ENCODE measurements around the gene CPVL. TPM values are rescaled to one million over a fixed set of nuclear protein-coding genes. Genes with fewer than 3 reads are reported as not detected.
"Not testable (repeated sequence)": the region's sequence is repeated elsewhere in the genome, so short reads cannot be mapped to it uniquely, and the experiment has no call there.

Gene CPVL
- total RNA-seq, 1 donor from 2014 or later: 49.4 TPM

DNA sequence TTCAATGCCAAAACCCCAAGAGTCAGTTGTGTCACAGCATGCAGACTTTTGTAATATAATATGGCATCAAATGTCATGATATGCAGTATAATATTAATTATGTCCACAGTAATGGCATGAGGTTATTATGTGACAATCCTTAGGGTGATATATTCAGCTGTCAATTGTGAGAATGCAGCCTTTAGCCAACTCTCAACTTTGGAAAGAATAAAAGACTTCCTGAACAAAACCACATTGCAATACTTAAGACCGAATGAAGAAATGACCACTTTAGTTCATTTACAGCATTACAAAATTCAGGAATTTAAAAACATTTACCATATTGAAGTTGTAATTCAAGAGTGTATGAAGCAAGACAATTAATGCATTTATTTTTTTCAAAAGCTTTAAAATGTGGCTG is 45.4 kb downstream of the CPVL start:
- Histone ChIP-seq H3K4me1 (peaks cover 33% of the 10 kb centered on the region), H3K36me3 (no peaks in the 10 kb centered on the region), H3K4me3 (no peak overlapping the region), H3K9me3 (no peaks in the 10 kb centered on the region), H3K27ac (no peak overlapping the region), H3K27me3 (ENCODE audit: low read depth) (no peaks in the 10 kb centered on the region)
- ATAC-seq: no peak
- DNase-seq: no peak
- intact Hi-C loops (cut with DNase I): loop anchor here (5.0 kb wide), 1 partner anchor 174 kb away; no protein-coding TSS in a partner anchor
- TF ChIP-seq, protein P1, sequence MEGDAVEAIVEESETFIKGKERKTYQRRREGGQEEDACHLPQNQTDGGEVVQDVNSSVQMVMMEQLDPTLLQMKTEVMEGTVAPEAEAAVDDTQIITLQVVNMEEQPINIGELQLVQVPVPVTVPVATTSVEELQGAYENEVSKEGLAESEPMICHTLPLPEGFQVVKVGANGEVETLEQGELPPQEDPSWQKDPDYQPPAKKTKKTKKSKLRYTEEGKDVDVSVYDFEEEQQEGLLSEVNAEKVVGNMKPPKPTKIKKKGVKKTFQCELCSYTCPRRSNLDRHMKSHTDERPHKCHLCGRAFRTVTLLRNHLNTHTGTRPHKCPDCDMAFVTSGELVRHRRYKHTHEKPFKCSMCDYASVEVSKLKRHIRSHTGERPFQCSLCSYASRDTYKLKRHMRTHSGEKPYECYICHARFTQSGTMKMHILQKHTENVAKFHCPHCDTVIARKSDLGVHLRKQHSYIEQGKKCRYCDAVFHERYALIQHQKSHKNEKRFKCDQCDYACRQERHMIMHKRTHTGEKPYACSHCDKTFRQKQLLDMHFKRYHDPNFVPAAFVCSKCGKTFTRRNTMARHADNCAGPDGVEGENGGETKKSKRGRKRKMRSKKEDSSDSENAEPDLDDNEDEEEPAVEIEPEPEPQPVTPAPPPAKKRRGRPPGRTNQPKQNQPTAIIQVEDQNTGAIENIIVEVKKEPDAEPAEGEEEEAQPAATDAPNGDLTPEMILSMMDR (IDR thresholded peaks at IDR 0.05): no peak

DNA sequence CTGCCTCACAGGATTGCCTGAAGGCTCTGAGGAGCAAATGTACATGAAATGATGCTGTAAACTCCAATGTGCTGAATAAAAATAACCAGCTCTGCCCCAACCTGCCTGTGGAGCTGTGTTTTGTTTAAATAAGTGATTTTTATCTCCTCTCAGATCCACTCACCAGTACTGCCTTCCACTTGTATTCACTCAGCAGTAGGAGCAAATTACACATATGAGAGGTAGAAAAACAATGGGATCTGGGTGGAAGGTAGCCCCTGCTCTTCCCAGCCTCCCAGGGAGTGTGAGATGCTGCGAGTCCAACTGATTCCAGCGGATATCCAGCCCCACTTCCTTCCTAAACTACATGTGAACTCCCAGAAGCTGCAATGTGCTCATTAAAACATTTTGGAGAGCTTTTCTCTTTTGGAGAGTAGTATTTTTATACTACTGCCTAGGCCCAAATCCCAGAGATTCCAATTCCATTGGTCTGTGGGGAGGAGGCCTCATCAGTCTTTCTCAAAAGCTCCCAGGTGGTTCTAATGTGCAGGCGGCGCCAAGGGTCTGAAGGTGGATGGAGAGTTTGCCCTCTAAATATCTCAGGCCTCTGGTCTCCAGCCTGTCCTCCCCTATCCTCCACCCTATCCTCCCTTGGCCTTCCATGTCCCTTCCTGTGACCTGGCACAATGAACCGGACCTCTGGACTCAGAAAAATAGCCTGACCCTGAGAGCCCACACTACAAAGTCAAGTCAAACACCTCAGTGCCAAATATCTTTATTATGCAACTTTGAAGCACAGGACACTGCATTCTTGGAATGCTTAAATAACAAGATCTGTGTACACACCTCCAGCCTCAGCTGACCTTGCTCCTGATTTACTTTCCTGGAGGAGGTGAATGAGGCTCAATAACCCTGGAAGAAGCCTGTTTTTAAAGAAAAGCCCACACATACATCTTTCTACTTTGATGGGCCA is 46.2 kb downstream of the CPVL start:
- intact Hi-C loops (cut with DNase I): loop anchor here (5.0 kb wide), 1 partner anchor 173 kb away; no protein-coding TSS in a partner anchor
- Histone ChIP-seq H3K4me3 (no peak overlapping the region), H3K4me1 (peaks cover 37% of the 10 kb centered on the region), H3K27me3 (ENCODE audit: low read depth) (no peaks in the 10 kb centered on the region), H3K36me3 (no peaks in the 10 kb centered on the region), H3K27ac (peak overlapping the region; percentile 3), H3K9me3 (no peaks in the 10 kb centered on the region)
- DNase-seq (no peak), ATAC-seq (peak; percentile 38 to 73)
- TF ChIP-seq, protein P1 (IDR thresholded peaks at IDR 0.05): no peak

DNA sequence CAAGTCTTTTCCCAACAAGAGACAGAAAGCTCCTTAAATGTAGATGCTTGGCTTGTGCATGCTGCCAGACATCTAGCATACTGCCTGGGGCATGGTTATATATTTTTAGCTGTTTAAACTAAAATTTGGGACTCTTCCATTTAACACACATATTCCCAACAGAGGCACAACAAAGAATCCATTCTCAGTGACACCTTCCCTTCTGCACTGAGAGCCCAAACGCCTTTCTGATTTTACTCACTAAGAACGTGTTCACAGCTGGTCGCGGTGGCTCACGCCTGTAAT is 49.9 kb downstream of the CPVL start:
- Histone ChIP-seq H3K9me3 (no peaks in the 10 kb centered on the region), H3K27ac (no peak overlapping the region), H3K36me3 (no peaks in the 10 kb centered on the region), H3K4me3 (no peak overlapping the region), H3K27me3 (ENCODE audit: low read depth) (no peaks in the 10 kb centered on the region), H3K4me1 (peaks cover 32% of the 10 kb centered on the region)
- ATAC-seq (no peak), DNase-seq (no peak)
- intact Hi-C loops (cut with DNase I): no loop called here
- TF ChIP-seq, protein P1 (IDR thresholded peaks at IDR 0.05): no peak

DNA sequence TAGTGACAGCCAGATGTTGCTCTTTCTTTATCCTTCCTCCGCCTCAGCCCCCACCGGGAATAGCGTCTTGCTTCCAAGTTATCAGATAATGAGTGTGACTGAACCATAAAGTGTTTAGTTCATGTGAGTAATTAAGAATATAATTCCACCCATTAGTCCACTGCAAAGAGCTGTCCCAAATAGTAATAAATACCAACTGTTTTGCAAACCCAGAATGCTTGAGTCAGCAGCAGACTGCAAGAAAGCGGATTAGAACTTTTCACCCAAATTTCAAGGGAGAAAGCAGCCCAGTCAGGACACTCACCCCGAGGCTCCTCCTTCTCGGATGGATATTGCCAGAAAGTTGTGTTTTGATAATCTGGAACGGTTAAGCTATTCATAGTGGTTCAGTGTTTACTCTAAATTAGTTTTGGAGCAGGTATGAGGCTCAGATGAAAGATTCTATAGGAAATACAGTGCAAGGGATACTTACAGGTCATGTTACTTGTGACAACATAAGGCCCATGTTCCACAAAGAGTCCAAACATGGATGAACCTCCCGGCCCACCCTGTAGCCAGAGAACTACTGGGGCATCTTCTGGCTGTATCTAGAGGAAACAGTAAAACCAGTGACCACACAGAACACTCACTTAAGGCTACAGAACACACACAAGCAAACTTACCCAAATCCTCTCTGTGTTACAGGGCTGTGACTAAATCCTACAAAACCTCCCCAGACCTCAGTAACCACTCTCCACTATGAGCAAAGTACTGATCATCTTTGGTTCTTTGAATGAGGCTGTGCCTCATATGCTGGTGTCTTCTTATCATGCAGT is 50.5 kb downstream of the CPVL start:
- intact Hi-C loops (cut with DNase I): no loop called here
- Histone ChIP-seq H3K36me3 (no peaks in the 10 kb centered on the region), H3K9me3 (no peaks in the 10 kb centered on the region), H3K27ac (no peak overlapping the region), H3K27me3 (ENCODE audit: low read depth) (no peaks in the 10 kb centered on the region), H3K4me3 (no peak overlapping the region), H3K4me1 (peaks cover 32% of the 10 kb centered on the region)
- ATAC-seq (no peak), DNase-seq (no peak)
- TF ChIP-seq, protein P1 (IDR thresholded peaks at IDR 0.05): no peak

DNA sequence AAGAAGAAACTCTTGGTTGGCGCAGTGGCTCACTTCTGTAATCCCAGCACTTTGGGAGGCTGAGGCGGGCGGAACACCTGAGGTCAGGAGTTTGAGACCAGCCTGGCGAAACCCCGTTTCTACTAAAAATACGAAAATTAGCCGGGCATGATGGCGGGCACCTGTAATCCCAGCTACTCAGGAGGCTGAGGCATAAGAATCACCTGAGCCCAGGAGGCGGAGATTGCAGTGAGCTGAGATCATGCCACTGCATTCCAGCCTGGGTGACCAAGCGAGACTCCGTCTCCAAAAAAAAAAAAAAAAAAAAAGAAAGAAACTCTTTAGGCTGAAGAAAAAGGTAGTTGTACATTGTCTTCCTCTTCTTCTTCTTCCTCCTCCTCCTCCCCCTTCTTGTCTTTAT is 53.2 kb downstream of the CPVL start:
- H3K9me3 ChIP-seq; H3K27me3 ChIP-seq (ENCODE audit: low read depth); ATAC-seq; H3K4me3 ChIP-seq; H3K36me3 ChIP-seq; intact Hi-C loops (cut with DNase I); DNase-seq; H3K27ac ChIP-seq: not testable (repeated sequence)
- peaks cover 29% of the 10 kb centered on the region for H3K4me1 ChIP-seq
